Caco-2 (cell line): ENCODE measurements around the gene LRGUK. TPM values are rescaled to one million over a fixed set of nuclear protein-coding genes. Genes with fewer than 3 reads are reported as not detected.

Experiments used
- BruUV-seq: library from RNA; stranded (reverse); fragments of 400-500 nt; replicated peaks from 2 replicates; lab custom pipeline; 2021; lab: Mats Ljungman, UMichigan
- CTCF ChIA-PET: fragments of 300-600 bp; sonication (Branson Sonifier 250); formaldehyde crosslinking; loops from one replicate; lab custom pipeline; 2022; ENCODE audit warnings: antibody characterized with exemption; lab: Charles Lee
- POLR2A ChIA-PET: fragments of 300-600 bp; sonication (Branson Sonifier 250); formaldehyde crosslinking; loops from one replicate; lab custom pipeline; 2022; ENCODE audit warnings: antibody characterized with exemption; lab: Charles Lee
- DNase-seq, 2 experiments: peaks; one replicate each; pipeline versions ENCODE4 v3.0.0 to v3.0.0-alpha.2; 2020 to 2022
- H3K27me3 ChIP-seq: replicated peaks from 2 replicates; pipeline ENCODE4 v1.6.0; 2011; ENCODE audit warnings: low read length; ENCODE audit not compliant: control insufficient read depth, insufficient read depth
- H3K36me3 ChIP-seq: 2 replicates; pipeline ENCODE4 v1.5.1; 2011; ENCODE audit warnings: low read length; ENCODE audit not compliant: control insufficient read depth, insufficient read depth
- H3K4me1 ChIP-seq: fragments of 250-450 bp; sonication (Bioruptor Pico); 2 replicates; pipeline ENCODE4 v1.5.1; 2020; ENCODE audit warnings: mild to moderate bottlenecking
- H3K4me3 ChIP-seq: 2 replicates; pipeline ENCODE4 v1.5.1; 2011; ENCODE audit warnings: low read depth, mild to moderate bottlenecking, control low read depth, low read length
- H3K9me3 ChIP-seq: fragments of 250-450 bp; sonication (Bioruptor Pico); 2 replicates; pipeline ENCODE4 v1.5.1; 2020; ENCODE audit warnings: mild to moderate bottlenecking, moderate library complexity
- H3K27ac Mint-ChIP-seq: one replicate; pipeline ENCODE4 v1.8.0; 2022; ENCODE audit warnings: mixed read lengths; ENCODE audit not compliant: unreplicated experiment
- H3K27me3 Mint-ChIP-seq: one replicate; pipeline ENCODE4 v1.8.0; 2022; ENCODE audit warnings: mixed read lengths; ENCODE audit not compliant: insufficient read depth, unreplicated experiment
- H3K36me3 Mint-ChIP-seq: one replicate; pipeline ENCODE4 v1.8.0; 2022; ENCODE audit warnings: mild to moderate bottlenecking, mixed read lengths; ENCODE audit not compliant: insufficient read depth, unreplicated experiment
- H3K4me1 Mint-ChIP-seq: one replicate; pipeline ENCODE4 v1.8.0; 2022; ENCODE audit warnings: low read depth, mixed read lengths; ENCODE audit not compliant: unreplicated experiment
- H3K4me3 Mint-ChIP-seq: one replicate; pipeline ENCODE4 v1.8.0; 2022; ENCODE audit warnings: mild to moderate bottlenecking, moderate library complexity, mixed read lengths; ENCODE audit not compliant: unreplicated experiment
- H3K9me3 Mint-ChIP-seq: one replicate; pipeline ENCODE4 v1.8.0; 2022; ENCODE audit warnings: mixed read lengths; ENCODE audit not compliant: unreplicated experiment
- CTCF ChIP-seq, 2 experiments: fragments of 200-600 bp in 1 of 2; IDR thresholded peaks; 1 replicate in 1 of 2; 2 replicates in 1 of 2; pipeline versions ENCODE4 v1.5.1 to v1.8.0; 2011 to 2022; ENCODE audit warnings: antibody characterized with exemption in 1 of 2, control low read depth in 1 of 2, inconsistent platforms in 1 of 2, low read depth in 1 of 2, low read length in 1 of 2, mild to moderate bottlenecking in 1 of 2, moderate library complexity in 1 of 2; ENCODE audit not compliant: insufficient read depth in 1 of 2, severe bottlenecking in 1 of 2, unreplicated experiment in 1 of 2
- intact Hi-C: fragments of 100-400 bp; cut with micrococcal nuclease; formaldehyde crosslinking; loops from one replicate; pipeline ENCODE4 v1.10.0; 2022; ENCODE audit not compliant: unreplicated experiment
- total RNA-seq: library from RNA; stranded (reverse); gene quantifications from 2 replicates; pipeline ENCODE4 v1.2.3, GENCODE V29; 2022

LRGUK gene
- total RNA-seq, 1 experiment from 2014 or later = 0.09 TPM

DNA sequence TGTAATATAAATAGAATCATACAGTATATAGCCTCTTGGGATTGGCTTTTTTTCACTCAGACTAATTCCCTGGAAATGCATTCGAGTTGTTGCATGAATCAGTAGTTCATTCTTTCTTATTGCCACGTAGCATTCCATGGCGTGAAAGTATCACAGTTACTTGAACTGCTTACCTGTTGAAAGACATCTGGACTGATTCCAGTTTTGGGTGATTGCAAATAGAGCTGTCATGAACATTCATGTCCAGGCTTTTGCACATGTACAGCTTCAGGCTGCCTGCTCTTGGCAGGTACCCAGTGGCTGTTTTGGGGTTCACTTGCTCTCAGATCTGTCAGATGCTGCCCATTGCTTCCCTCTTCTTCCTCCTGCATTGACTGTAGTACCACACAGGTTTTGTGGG is 54.9 kb downstream of the LRGUK start:
- no peaks in the 10 kb centered on the region for H3K27me3 ChIP-seq
- Mint-ChIP-seq H3K9me3 (no peaks in the 10 kb centered on the region), H3K4me3 (no peak overlapping the region), H3K27ac (no peak overlapping the region), H3K36me3 (no peaks in the 10 kb centered on the region), H3K27me3 (peaks cover 13% of the 10 kb centered on the region), H3K4me1 (no peaks in the 10 kb centered on the region)
- intact Hi-C loops = no loop called here
- ChIA-PET CTCF (no interaction called here), POLR2A (no interaction called here)
- no TSS peak for BruUV-seq
- no peaks in the 10 kb centered on the region for H3K4me1 ChIP-seq
- no peak overlapping the region for H3K4me3 ChIP-seq
- no peaks in the 10 kb centered on the region for H3K36me3 ChIP-seq
- no peak for DNase-seq
- TF ChIP-seq CTCF (IDR thresholded peaks at IDR 0.05; ENCODE audit: insufficient read depth in 1 of 2, low read depth in 1 of 2, low read length in 1 of 2, severe bottlenecking in 1 of 2, unreplicated experiment in 1 of 2) = no peak
- no peaks in the 10 kb centered on the region for H3K9me3 ChIP-seq

- no peak overlapping the region for H3K4me3 ChIP-seq
- Mint-ChIP-seq H3K27me3 (peaks cover 15% of the 10 kb centered on the region), H3K4me1 (no peaks in the 10 kb centered on the region), H3K9me3 (no peaks in the 10 kb centered on the region), H3K36me3 (no peaks in the 10 kb centered on the region), H3K4me3 (no peak overlapping the region), H3K27ac (no peak overlapping the region)
- BruUV-seq = no TSS peak
- H3K9me3 ChIP-seq = no peaks in the 10 kb centered on the region
- intact Hi-C loops = no loop called here
- POLR2A ChIA-PET = no interaction called here
- DNase-seq = no peak
- CTCF ChIA-PET = no interaction called here
- no peaks in the 10 kb centered on the region for H3K4me1 ChIP-seq
- TF ChIP-seq CTCF (IDR thresholded peaks at IDR 0.05; ENCODE audit: insufficient read depth in 1 of 2, low read depth in 1 of 2, low read length in 1 of 2, severe bottlenecking in 1 of 2, unreplicated experiment in 1 of 2) = no peak
- no peaks in the 10 kb centered on the region for H3K27me3 ChIP-seq
- no peaks in the 10 kb centered on the region for H3K36me3 ChIP-seq
Observed at GRCh38 chr7:134184767-134185166, 57.6 kb downstream of the LRGUK start.

DNA sequence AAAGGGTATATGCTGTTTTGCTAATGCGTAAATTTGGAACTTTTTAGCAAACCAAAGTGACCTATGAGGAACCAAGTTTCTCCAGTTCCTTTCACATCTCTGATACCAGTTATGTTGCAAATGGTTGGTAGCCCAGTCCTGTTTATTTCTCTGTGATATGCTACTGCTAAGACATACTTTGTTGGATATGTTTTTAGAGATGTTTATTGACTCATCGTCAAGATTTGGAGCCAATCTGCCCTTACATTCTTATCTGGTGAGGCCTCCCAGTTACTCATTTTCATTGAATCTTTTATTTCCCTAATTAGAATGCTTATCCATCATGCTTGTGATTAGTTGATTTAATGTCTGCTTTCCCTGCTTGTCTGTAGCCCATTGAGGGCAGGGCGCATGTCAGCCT is 58.9 kb downstream of the LRGUK start:
- intact Hi-C loops = no loop called here
- no peaks in the 10 kb centered on the region for H3K4me1 Mint-ChIP-seq
- no TSS peak for BruUV-seq
- no peaks in the 10 kb centered on the region for H3K36me3 Mint-ChIP-seq
- H3K9me3 ChIP-seq = no peaks in the 10 kb centered on the region
- H3K36me3 ChIP-seq = no peaks in the 10 kb centered on the region
- DNase-seq = no peak
- CTCF ChIA-PET = no interaction called here
- POLR2A ChIA-PET = no interaction called here
- no peaks in the 10 kb centered on the region for H3K9me3 Mint-ChIP-seq
- no peak overlapping the region for H3K4me3 ChIP-seq
- peaks cover 12% of the 10 kb centered on the region for H3K27me3 Mint-ChIP-seq
- no peaks in the 10 kb centered on the region for H3K27me3 ChIP-seq
- no peaks in the 10 kb centered on the region for H3K4me1 ChIP-seq
- no peak for TF ChIP-seq CTCF (IDR thresholded peaks at IDR 0.05; ENCODE audit: insufficient read depth in 1 of 2, low read depth in 1 of 2, low read length in 1 of 2, severe bottlenecking in 1 of 2, unreplicated experiment in 1 of 2)
- no peak overlapping the region for H3K4me3 Mint-ChIP-seq
- no peak overlapping the region for H3K27ac Mint-ChIP-seq
